Mesenchymal stem cell (in vitro differentiated cells and primary cell): Measurements from ENCODE around the gene VANGL2.

Source experiments
- DNase-seq: peaks from one replicate; pipeline ENCODE4 v3.0.0-alpha.2; 2013
- H2AFZ ChIP-seq: one replicate; pipeline ENCODE4 v1.6.1; 2013; ENCODE audit warnings: low read depth, mild to moderate bottlenecking, control low read depth, inconsistent platforms, low read length, moderate library complexity
- H2AK5ac ChIP-seq: 2 replicates; pipeline ENCODE4 v1.6.1; 2013; ENCODE audit warnings: low read length, moderate library complexity, mild to moderate bottlenecking, inconsistent platforms; ENCODE audit not compliant: severe bottlenecking
- H2BK120ac ChIP-seq: one replicate; pipeline ENCODE4 v1.6.1; 2013; ENCODE audit warnings: low read depth, mild to moderate bottlenecking, inconsistent platforms, low read length, moderate library complexity
- H2BK12ac ChIP-seq, 2 experiments: one replicate each; pipeline ENCODE4 v1.6.1; 2013; ENCODE audit warnings: inconsistent platforms in 2 of 2, low read length in 2 of 2, mild to moderate bottlenecking in 2 of 2, moderate library complexity in 2 of 2, control low read depth in 1 of 2
- H2BK15ac ChIP-seq: one replicate; pipeline ENCODE4 v1.6.1; 2013; ENCODE audit warnings: mild to moderate bottlenecking, low read depth, inconsistent platforms; ENCODE audit not compliant: poor library complexity, severe bottlenecking
- H2BK5ac ChIP-seq: 2 replicates; pipeline ENCODE4 v1.6.1; 2013; ENCODE audit warnings: low read depth, mild to moderate bottlenecking, low read length, control low read depth, inconsistent platforms; ENCODE audit not compliant: poor library complexity, severe bottlenecking
- H3K14ac ChIP-seq, 2 experiments: one replicate each; pipeline ENCODE4 v1.6.1; 2013; ENCODE audit warnings: inconsistent platforms in 2 of 2, low read length in 2 of 2, control low read depth in 1 of 2, mild to moderate bottlenecking in 1 of 2, moderate library complexity in 1 of 2
- H3K18ac ChIP-seq, 2 experiments: one replicate each; pipeline ENCODE4 v1.6.1; 2013; ENCODE audit warnings: inconsistent platforms in 2 of 2, low read length in 2 of 2, control low read depth in 1 of 2, low read depth in 1 of 2, mild to moderate bottlenecking in 1 of 2
- H3K23ac ChIP-seq, 2 experiments: one replicate each; pipeline ENCODE4 v1.6.1; 2013; ENCODE audit warnings: inconsistent platforms in 2 of 2, low read length in 2 of 2, mild to moderate bottlenecking in 2 of 2, moderate library complexity in 2 of 2, control low read depth in 1 of 2
- H3K27ac ChIP-seq: 2 replicates; pipeline ENCODE4 v1.5.1; 2013; ENCODE audit warnings: mild to moderate bottlenecking, moderate library complexity, low read length, control low read depth, inconsistent platforms; ENCODE audit not compliant: poor library complexity, severe bottlenecking
- H3K27me3 ChIP-seq, 2 experiments: 2 replicates each; pipeline versions ENCODE4 v1.6.1 to v1.7.0; 2013; ENCODE audit warnings: low read length in 2 of 2, mild to moderate bottlenecking in 2 of 2, moderate library complexity in 2 of 2, control low read depth in 1 of 2, inconsistent platforms in 1 of 2; ENCODE audit not compliant: control insufficient read depth in 1 of 2, insufficient read depth in 1 of 2
- H3K36me3 ChIP-seq, 2 experiments: 2 replicates each; pipeline versions ENCODE4 v1.6.1 to v1.7.0; 2013; ENCODE audit warnings: low read length in 2 of 2, control low read depth in 1 of 2, inconsistent platforms in 1 of 2, low read depth in 1 of 2, mild to moderate bottlenecking in 1 of 2; ENCODE audit not compliant: insufficient read depth in 2 of 2, control insufficient read depth in 1 of 2
- H3K4ac ChIP-seq, 2 experiments: one replicate each; pipeline ENCODE4 v1.6.1; 2013; ENCODE audit warnings: inconsistent platforms in 2 of 2, low read length in 2 of 2, mild to moderate bottlenecking in 2 of 2, moderate library complexity in 2 of 2, control low read depth in 1 of 2, low read depth in 1 of 2
- H3K4me1 ChIP-seq: 2 replicates; pipeline ENCODE4 v1.6.1; 2013; ENCODE audit warnings: low read depth, low read length, control low read depth; ENCODE audit not compliant: control insufficient read depth, insufficient read depth
- H3K4me2 ChIP-seq: 2 replicates; pipeline ENCODE4 v1.6.1; 2013; ENCODE audit warnings: low read length, mild to moderate bottlenecking, inconsistent platforms; ENCODE audit not compliant: poor library complexity, severe bottlenecking
- H3K4me3 ChIP-seq, 2 experiments: 2 replicates each; pipeline versions ENCODE4 v1.5.1 to v1.7.0; 2013; ENCODE audit warnings: low read length in 2 of 2, mild to moderate bottlenecking in 2 of 2, control low read depth in 1 of 2, low read depth in 1 of 2; ENCODE audit not compliant: insufficient read depth in 1 of 2
- H3K79me1 ChIP-seq: replicated peaks from 2 replicates; pipeline ENCODE4 v1.6.1; 2013; ENCODE audit warnings: mild to moderate bottlenecking, control low read depth, low read length, inconsistent platforms; ENCODE audit not compliant: poor library complexity, severe bottlenecking
- H3K9ac ChIP-seq: 2 replicates; pipeline ENCODE4 v1.7.0; 2013; ENCODE audit warnings: mild to moderate bottlenecking, low read length, moderate library complexity
- H3K9me3 ChIP-seq: 2 replicates; pipeline ENCODE4 v1.7.0; 2013; ENCODE audit warnings: mild to moderate bottlenecking, low read length; ENCODE audit not compliant: control insufficient read depth
- H4K8ac ChIP-seq: one replicate; pipeline ENCODE4 v1.6.1; 2013; ENCODE audit warnings: inconsistent platforms, mild to moderate bottlenecking, low read length, moderate library complexity
- H4K91ac ChIP-seq: one replicate; pipeline ENCODE4 v1.6.1; 2013; ENCODE audit warnings: mild to moderate bottlenecking, low read length, inconsistent platforms
- WGBS: methylation state at CpG from one replicate; pipeline ENCODE4 v1.1.7; 2013; ENCODE audit warnings: mixed read lengths; 5-methylcytosine and 5-hydroxymethylcytosine counted together

Gene VANGL2

GRCh38 chr1:160431571-160431970 is 31.2 kb downstream of the VANGL2 start:
- peaks cover 0 to 10% of the 10 kb centered on the region in 2 experiments for H3K27me3 ChIP-seq
- H3K9me3 ChIP-seq, result no peaks in the 10 kb centered on the region
- H3K9ac ChIP-seq, result no peak overlapping the region
- H3K4me3 ChIP-seq, result no peak overlapping the region
- H2BK5ac ChIP-seq, result no peak overlapping the region
- 91% methylated on average over 2 of the region's 2 CpGs for WGBS
- H3K4me1 ChIP-seq, result peaks cover 14% of the 10 kb centered on the region
- H2AK5ac ChIP-seq, result no peak overlapping the region
- H3K4ac ChIP-seq, result no peak overlapping the region
- H3K36me3 ChIP-seq, result peaks cover 0 to 5% of the 10 kb centered on the region in 2 experiments
- H2BK120ac ChIP-seq, result no peak overlapping the region
- H2AFZ ChIP-seq, result no peak overlapping the region
- no peaks in the 10 kb centered on the region for H3K79me1 ChIP-seq
- H4K8ac ChIP-seq, result no peak overlapping the region
- no peak overlapping the region for H3K18ac ChIP-seq
- no peak overlapping the region for H3K23ac ChIP-seq
- H4K91ac ChIP-seq, result no peak overlapping the region
- H2BK12ac ChIP-seq, result no peak overlapping the region
- H2BK15ac ChIP-seq, result no peak overlapping the region
- no peak overlapping the region for H3K14ac ChIP-seq
- no peak for DNase-seq
- no peak overlapping the region for H3K27ac ChIP-seq
- H3K4me2 ChIP-seq, result no peak overlapping the region

GRCh38 chr1:160432371-160432786 is 32.0 kb downstream of the VANGL2 start:
- Histone ChIP-seq H3K36me3 (no peaks in the 10 kb centered on the region), H3K9ac (no peak overlapping the region), H3K79me1 (no peaks in the 10 kb centered on the region), H3K4me2 (no peak overlapping the region), H3K4ac (no peak overlapping the region), H2BK120ac (no peak overlapping the region), H2AK5ac (no peak overlapping the region), H3K23ac (no peak overlapping the region), H3K4me1 (peaks cover 10% of the 10 kb centered on the region), H3K18ac (no peak overlapping the region), H2BK12ac (no peak overlapping the region), H2AFZ (no peak overlapping the region), H3K27ac (no peak overlapping the region), H4K91ac (no peak overlapping the region), H3K4me3 (no peak overlapping the region), H4K8ac (no peak overlapping the region), H2BK15ac (no peak overlapping the region), H2BK5ac (no peak overlapping the region), H3K9me3 (no peaks in the 10 kb centered on the region), H3K14ac (no peak overlapping the region), H3K27me3 (peaks cover 0 to 10% of the 10 kb centered on the region in 2 experiments)
- no peak for DNase-seq

DNA sequence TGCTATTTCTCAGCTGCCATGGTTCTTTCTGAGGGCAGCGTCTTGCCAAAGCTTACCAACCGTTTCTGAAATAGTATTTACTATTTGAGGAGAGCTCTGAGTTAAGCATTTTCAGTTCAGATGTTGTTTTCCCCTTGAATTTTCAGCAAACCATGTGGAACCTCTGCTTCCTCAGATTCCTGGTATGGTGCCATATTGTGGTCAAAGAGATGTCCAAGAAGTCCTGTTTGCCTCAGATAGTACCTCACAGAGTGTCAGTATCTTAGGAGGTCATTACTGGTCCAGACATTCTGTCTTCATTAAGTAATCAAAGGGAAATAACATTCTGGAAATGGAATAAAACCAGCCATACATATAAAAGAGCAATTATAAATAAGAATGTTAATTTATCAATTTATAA is 36.6 kb downstream of the VANGL2 start:
- WGBS, result 95% methylated on average over 2 of the region's 2 CpGs
- H4K91ac ChIP-seq, result no peak overlapping the region
- no peak overlapping the region for H3K4ac ChIP-seq
- no peak overlapping the region for H2AFZ ChIP-seq
- H4K8ac ChIP-seq, result no peak overlapping the region
- H3K36me3 ChIP-seq, result no peaks in the 10 kb centered on the region
- no peaks in the 10 kb centered on the region for H3K4me1 ChIP-seq
- no peaks in the 10 kb centered on the region for H3K79me1 ChIP-seq
- H3K27me3 ChIP-seq, result peaks cover 0 to 10% of the 10 kb centered on the region in 2 experiments
- no peak overlapping the region for H2BK15ac ChIP-seq
- no peak overlapping the region for H3K27ac ChIP-seq
- no peak overlapping the region for H3K4me2 ChIP-seq
- H2BK5ac ChIP-seq, result no peak overlapping the region
- no peak overlapping the region for H3K14ac ChIP-seq
- H3K23ac ChIP-seq, result no peak overlapping the region
- no peak overlapping the region for H2AK5ac ChIP-seq
- H3K9me3 ChIP-seq, result no peaks in the 10 kb centered on the region
- DNase-seq, result no peak
- no peak overlapping the region for H2BK120ac ChIP-seq
- no peak overlapping the region for H3K9ac ChIP-seq
- H2BK12ac ChIP-seq, result no peak overlapping the region
- no peak overlapping the region for H3K18ac ChIP-seq
- H3K4me3 ChIP-seq, result no peak overlapping the region

DNA sequence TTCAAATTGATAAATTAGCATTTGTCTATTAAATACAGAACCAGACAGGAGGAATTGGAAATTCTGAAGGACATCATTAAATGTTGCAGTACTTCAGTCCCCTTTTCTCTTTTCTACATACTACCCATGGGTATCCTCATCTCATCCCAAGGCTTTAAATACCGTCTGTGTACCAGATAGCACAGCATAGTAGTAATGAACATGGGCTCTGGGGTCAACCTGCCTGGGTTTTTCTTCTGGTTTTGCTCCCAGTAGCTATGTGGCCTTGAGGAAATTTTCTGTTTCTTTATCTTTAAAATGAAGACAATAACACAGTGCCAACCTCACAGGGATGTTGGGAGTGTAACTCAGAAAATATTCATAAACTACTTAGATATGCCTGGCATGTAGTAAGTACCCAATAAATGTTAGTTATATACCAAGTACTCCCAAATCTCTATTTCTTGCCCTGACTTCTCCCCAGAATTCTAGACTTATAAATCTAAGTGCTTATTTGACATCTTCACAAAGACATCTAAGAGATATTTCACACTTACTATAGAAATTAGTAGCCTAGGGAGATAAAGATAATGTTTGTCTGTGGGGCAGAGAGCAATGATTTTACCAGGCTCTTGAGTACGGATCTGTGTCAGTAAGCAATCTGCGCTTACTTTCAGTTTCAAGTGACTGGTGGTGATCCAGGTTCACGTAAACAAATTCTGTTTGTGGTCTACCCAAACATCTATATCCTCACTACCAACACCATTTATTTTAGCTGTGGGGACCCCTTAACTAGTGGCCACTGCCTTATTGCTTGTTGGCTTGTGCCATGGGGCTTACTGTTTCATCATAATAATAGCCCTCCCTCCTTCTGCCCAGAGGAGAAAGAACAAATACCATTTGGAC is 37.3 kb downstream of the VANGL2 start:
- Histone ChIP-seq H3K23ac (no peak overlapping the region), H4K91ac (no peak overlapping the region), H3K9me3 (no peaks in the 10 kb centered on the region), H3K27me3 (peaks cover 0 to 10% of the 10 kb centered on the region in 2 experiments), H2BK12ac (no peak overlapping the region), H3K4me1 (no peaks in the 10 kb centered on the region), H3K14ac (peak overlapping the region in 1 of 2 experiments; percentile 55), H2AK5ac (no peak overlapping the region), H3K36me3 (no peaks in the 10 kb centered on the region), H3K9ac (peak overlapping the region; percentile 33), H2BK5ac (no peak overlapping the region), H3K4me2 (no peak overlapping the region), H3K4me3 (no peak overlapping the region), H3K4ac (no peak overlapping the region), H4K8ac (no peak overlapping the region), H3K27ac (no peak overlapping the region), H2AFZ (no peak overlapping the region), H2BK15ac (no peak overlapping the region), H3K79me1 (no peaks in the 10 kb centered on the region), H2BK120ac (no peak overlapping the region), H3K18ac (no peak overlapping the region)
- DNase-seq, result peak; percentile 35
- WGBS, result 75% methylated on average over 4 of the region's 4 CpGs
